ENCODE measurements around the gene KIF1A. TPM values are rescaled to one million over a fixed set of nuclear protein-coding genes. Genes with fewer than 3 reads are reported as not detected.

Gene KIF1A
- total RNA-seq, 1 donor from 2014 or later = 52.2 TPM

GRCh38 chr2:240726876-240727275 lies 93.1 kb downstream of the KIF1A start:
- H3K4me3 Mint-ChIP-seq (ENCODE audit: unreplicated experiment) = no peak overlapping the region
- no peak overlapping the region for H3K27ac Mint-ChIP-seq (ENCODE audit: unreplicated experiment)
- H3K36me3 Mint-ChIP-seq (ENCODE audit: low read depth, unreplicated experiment) = peaks cover 5% of the 10 kb centered on the region
- no peak for TF ChIP-seq CTCF (IDR thresholded peaks at IDR 0.05; ENCODE audit: unreplicated experiment)
- H3K27me3 Mint-ChIP-seq (ENCODE audit: unreplicated experiment) = peaks cover 4% of the 10 kb centered on the region
- no peak for DNase-seq (ENCODE audit: low spot score)
- H3K9me3 Mint-ChIP-seq (ENCODE audit: unreplicated experiment) = no peaks in the 10 kb centered on the region
- H3K4me1 Mint-ChIP-seq (ENCODE audit: unreplicated experiment) = no peaks in the 10 kb centered on the region

- no peaks in the 10 kb centered on the region for H3K4me1 Mint-ChIP-seq (ENCODE audit: unreplicated experiment)
- no peaks in the 10 kb centered on the region for H3K9me3 Mint-ChIP-seq (ENCODE audit: unreplicated experiment)
- no peak overlapping the region for H3K4me3 Mint-ChIP-seq (ENCODE audit: unreplicated experiment)
- no peak for DNase-seq (ENCODE audit: low spot score)
- no peak for TF ChIP-seq CTCF (IDR thresholded peaks at IDR 0.05; ENCODE audit: unreplicated experiment)
- H3K27me3 Mint-ChIP-seq (ENCODE audit: unreplicated experiment) = peaks cover 2% of the 10 kb centered on the region
- H3K36me3 Mint-ChIP-seq (ENCODE audit: low read depth, unreplicated experiment) = peaks cover 5% of the 10 kb centered on the region
- no peak overlapping the region for H3K27ac Mint-ChIP-seq (ENCODE audit: unreplicated experiment)
Observed at GRCh38 chr2:240725671-240726070, 94.3 kb downstream of the KIF1A start.

- peaks cover 2% of the 10 kb centered on the region for H3K27me3 Mint-ChIP-seq (ENCODE audit: unreplicated experiment)
- no peak overlapping the region for H3K27ac Mint-ChIP-seq (ENCODE audit: unreplicated experiment)
- H3K36me3 Mint-ChIP-seq (ENCODE audit: low read depth, unreplicated experiment) = peaks cover 5% of the 10 kb centered on the region
- H3K9me3 Mint-ChIP-seq (ENCODE audit: unreplicated experiment) = no peaks in the 10 kb centered on the region
- no peaks in the 10 kb centered on the region for H3K4me1 Mint-ChIP-seq (ENCODE audit: unreplicated experiment)
- DNase-seq (ENCODE audit: low spot score) = no peak
- H3K4me3 Mint-ChIP-seq (ENCODE audit: unreplicated experiment) = no peak overlapping the region
- TF ChIP-seq CTCF (IDR thresholded peaks at IDR 0.05; ENCODE audit: unreplicated experiment) = no peak
Observed at GRCh38 chr2:240725266-240725665, 94.8 kb downstream of the KIF1A start.

- Mint-ChIP-seq H3K27ac (ENCODE audit: unreplicated experiment) (no peak overlapping the region), H3K9me3 (ENCODE audit: unreplicated experiment) (no peaks in the 10 kb centered on the region), H3K36me3 (ENCODE audit: low read depth, unreplicated experiment) (peaks cover 5% of the 10 kb centered on the region), H3K27me3 (ENCODE audit: unreplicated experiment) (peaks cover 2% of the 10 kb centered on the region), H3K4me1 (ENCODE audit: unreplicated experiment) (no peaks in the 10 kb centered on the region), H3K4me3 (ENCODE audit: unreplicated experiment) (no peak overlapping the region)
- DNase-seq (ENCODE audit: low spot score) = no peak
- no peak for TF ChIP-seq CTCF (IDR thresholded peaks at IDR 0.05; ENCODE audit: unreplicated experiment)
Observed at GRCh38 chr2:240724431-240724830, 95.6 kb downstream of the KIF1A start.

GRCh38 chr2:240723851-240724250 lies 96.2 kb downstream of the KIF1A start:
- TF ChIP-seq CTCF (IDR thresholded peaks at IDR 0.05; ENCODE audit: unreplicated experiment) = no peak
- no peak overlapping the region for H3K27ac Mint-ChIP-seq (ENCODE audit: unreplicated experiment)
- peaks cover 5% of the 10 kb centered on the region for H3K36me3 Mint-ChIP-seq (ENCODE audit: low read depth, unreplicated experiment)

More at GRCh38 chr2:240723851-240724250, 96.2 kb downstream of the KIF1A start:
- Mint-ChIP-seq H3K27me3 (ENCODE audit: unreplicated experiment) (peaks cover 2% of the 10 kb centered on the region), H3K4me1 (ENCODE audit: unreplicated experiment) (no peaks in the 10 kb centered on the region), H3K4me3 (ENCODE audit: unreplicated experiment) (no peak overlapping the region), H3K9me3 (ENCODE audit: unreplicated experiment) (no peaks in the 10 kb centered on the region)
- no peak for DNase-seq (ENCODE audit: low spot score)

Data from endothelial cell (in vitro differentiated cells).